Neural cell (in vitro differentiated cells): Measurements from ENCODE around the gene ADCY1. TPM values are rescaled to one million over a fixed set of nuclear protein-coding genes. Genes with fewer than 3 reads are reported as not detected.
"Not testable (repeated sequence)": the region's sequence is repeated elsewhere in the genome, so short reads cannot be mapped to it uniquely, and the experiment has no call there.

Experiments
- H2AFZ ChIP-seq: fragments of 200-600, 300-800 bp; sonication (generic), shearing (Covaris generic); 2 replicates; pipeline ENCODE4 v1.6.0; 2014; ENCODE audit warnings: low read depth, mild to moderate bottlenecking, antibody characterized with exemption, low read length, moderate library complexity
- H3F3A ChIP-seq: fragments of 200-600 bp; shearing (Covaris generic); 2 replicates; pipeline ENCODE4 v1.6.1; 2016; ENCODE audit warnings: mild to moderate bottlenecking, moderate library complexity, mixed read lengths, antibody characterized with exemption, low read length; ENCODE audit not compliant: insufficient read depth, poor library complexity, severe bottlenecking
- H3K27ac ChIP-seq: fragments of 200-600, 300-800 bp; sonication (generic), shearing (Covaris generic); 2 replicates; pipeline ENCODE4 v1.5.1; 2014; ENCODE audit warnings: mild to moderate bottlenecking, low read length, moderate library complexity
- H3K27me3 ChIP-seq: fragments of 300-800, 200-600 bp; sonication (generic), shearing (Covaris generic); 2 replicates; pipeline ENCODE4 v1.6.0; 2014; ENCODE audit warnings: mild to moderate bottlenecking, low read depth, low read length, moderate library complexity; ENCODE audit not compliant: insufficient read depth
- H3K36me3 ChIP-seq: fragments of 300-800, 200-600 bp; sonication (generic), shearing (Covaris generic); 2 replicates; pipeline ENCODE4 v1.5.1; 2014; ENCODE audit warnings: mild to moderate bottlenecking, antibody characterized with exemption, low read length, moderate library complexity; ENCODE audit not compliant: insufficient read depth
- H3K4me2 ChIP-seq: fragments of 300-800, 200-600 bp; sonication (generic), shearing (Covaris generic); 2 replicates; pipeline ENCODE4 v1.6.0; 2014; ENCODE audit warnings: mild to moderate bottlenecking, low read length
- H3K4me3 ChIP-seq: fragments of 300-800, 200-600 bp; sonication (generic), shearing (Covaris generic); 2 replicates; pipeline ENCODE4 v1.5.1; 2014; ENCODE audit warnings: mild to moderate bottlenecking, low read length, moderate library complexity
- H3K79me2 ChIP-seq: fragments of 200-600 bp; shearing (Covaris generic); replicated peaks from 2 replicates; pipeline ENCODE4 v1.6.0; 2014; ENCODE audit warnings: mild to moderate bottlenecking, low read length, moderate library complexity; ENCODE audit not compliant: insufficient read depth
- H3K9ac ChIP-seq: fragments of 300-800, 200-600 bp; sonication (generic), shearing (Covaris generic); 2 replicates; pipeline ENCODE4 v1.6.1; 2016; ENCODE audit warnings: mild to moderate bottlenecking, low read length, mixed read lengths
- H3K9me2 ChIP-seq: fragments of 200-600 bp; shearing (Covaris generic); 2 replicates; pipeline ENCODE4 v1.6.1; 2016; ENCODE audit warnings: mild to moderate bottlenecking, low read length, mixed read lengths; ENCODE audit not compliant: insufficient read depth
- H3K9me3 ChIP-seq: fragments of 200-600, 300-800 bp; sonication (generic), shearing (Covaris generic); 2 replicates; pipeline ENCODE4 v1.6.1; 2016; ENCODE audit warnings: mild to moderate bottlenecking, mixed run types, low read length, moderate library complexity, mixed read lengths
- H4K20me1 ChIP-seq: fragments of 200-600 bp; shearing (Covaris generic); 2 replicates; pipeline ENCODE4 v1.6.1; 2016; ENCODE audit warnings: mild to moderate bottlenecking, mixed run types; ENCODE audit not compliant: insufficient read depth
- EP300 ChIP-seq: fragments of 450-650 bp; conservative IDR thresholded peaks from 2 replicates; pipeline ENCODE4 v1.6.1; 2014; ENCODE audit warnings: antibody characterized with exemption, mild to moderate bottlenecking, moderate library complexity; ENCODE audit not compliant: poor library complexity, severe bottlenecking
- MXI1 ChIP-seq: fragments of 450-650 bp; conservative IDR thresholded peaks from 2 replicates; pipeline ENCODE4 v1.6.1; 2014; ENCODE audit warnings: antibody characterized with exemption, mild to moderate bottlenecking; ENCODE audit not compliant: poor library complexity, severe bottlenecking
- POLR2AphosphoS5 ChIP-seq: IDR thresholded peaks from 2 replicates; pipeline ENCODE4 v1.6.1; 2012
- RAD21 ChIP-seq: fragments of 450-650 bp; conservative IDR thresholded peaks from 2 replicates; pipeline ENCODE4 v1.6.1; 2014; ENCODE audit warnings: antibody characterized with exemption, mild to moderate bottlenecking, moderate library complexity
- SMC3 ChIP-seq: fragments of 450-650 bp; conservative IDR thresholded peaks from 2 replicates; pipeline ENCODE4 v1.6.1; 2014; ENCODE audit warnings: antibody characterized with exemption, mild to moderate bottlenecking, moderate library complexity; ENCODE audit not compliant: poor library complexity
- TAF1 ChIP-seq: IDR thresholded peaks from 2 replicates; pipeline ENCODE4 v1.6.1; 2012; ENCODE audit warnings: low read depth
- polyA plus RNA-seq: library from polyadenylated mRNA; depleted of rRNA; stranded (reverse); fragments of >200 nt; gene quantifications from 2 replicates; pipeline ENCODE4 v1.2.3, GENCODE V29; 2014
- TF ChIP-seq, protein P1 (sequence below): fragments of 450-650 bp; IDR thresholded peaks from 2 replicates; pipeline ENCODE4 v1.5.1; 2014; ENCODE audit warnings: antibody characterized with exemption, mild to moderate bottlenecking, moderate library complexity; ENCODE audit not compliant: poor library complexity, severe bottlenecking
- TF ChIP-seq, protein P2 (sequence below): IDR thresholded peaks from 2 replicates; pipeline ENCODE4 v1.6.1; 2012; ENCODE audit warnings: borderline replicate concordance

Gene ADCY1
- polyA plus RNA-seq, 1 donor from 2014 or later = 14.8 TPM

DNA sequence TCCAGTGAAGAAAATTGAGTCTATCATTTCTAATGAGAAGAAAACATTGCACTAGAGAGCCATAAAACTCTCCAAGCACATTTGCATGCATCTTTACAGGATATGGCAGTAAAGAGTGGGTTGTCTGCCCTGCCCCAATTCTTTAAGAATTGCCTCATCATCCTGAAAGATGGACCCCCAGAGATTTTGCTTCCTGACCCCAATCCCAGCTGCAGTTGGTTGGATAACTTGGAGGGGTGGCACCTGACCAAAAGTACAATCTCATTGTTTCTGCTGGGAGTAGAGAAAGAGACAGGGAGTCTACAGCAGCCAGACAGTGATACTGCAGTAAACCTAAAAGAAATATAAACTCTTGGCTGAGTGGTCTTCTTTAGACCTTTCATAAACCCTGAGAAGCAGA, 49.1 kb upstream of the ADCY1 start:
- no peaks in the 10 kb centered on the region for H3K79me2 ChIP-seq
- H3K4me2 ChIP-seq = no peak overlapping the region
- H3F3A ChIP-seq = no peaks in the 10 kb centered on the region
- no peak overlapping the region for H2AFZ ChIP-seq
- no peaks in the 10 kb centered on the region for H4K20me1 ChIP-seq
- H3K4me3 ChIP-seq = no peak overlapping the region
- H3K36me3 ChIP-seq = no peaks in the 10 kb centered on the region
- no peaks in the 10 kb centered on the region for H3K27me3 ChIP-seq
- TF ChIP-seq MXI1 (no peak), EP300 (no peak), TAF1 (no peak), POLR2AphosphoS5 (no peak), RAD21 (no peak)
- TF ChIP-seq, protein P1, sequence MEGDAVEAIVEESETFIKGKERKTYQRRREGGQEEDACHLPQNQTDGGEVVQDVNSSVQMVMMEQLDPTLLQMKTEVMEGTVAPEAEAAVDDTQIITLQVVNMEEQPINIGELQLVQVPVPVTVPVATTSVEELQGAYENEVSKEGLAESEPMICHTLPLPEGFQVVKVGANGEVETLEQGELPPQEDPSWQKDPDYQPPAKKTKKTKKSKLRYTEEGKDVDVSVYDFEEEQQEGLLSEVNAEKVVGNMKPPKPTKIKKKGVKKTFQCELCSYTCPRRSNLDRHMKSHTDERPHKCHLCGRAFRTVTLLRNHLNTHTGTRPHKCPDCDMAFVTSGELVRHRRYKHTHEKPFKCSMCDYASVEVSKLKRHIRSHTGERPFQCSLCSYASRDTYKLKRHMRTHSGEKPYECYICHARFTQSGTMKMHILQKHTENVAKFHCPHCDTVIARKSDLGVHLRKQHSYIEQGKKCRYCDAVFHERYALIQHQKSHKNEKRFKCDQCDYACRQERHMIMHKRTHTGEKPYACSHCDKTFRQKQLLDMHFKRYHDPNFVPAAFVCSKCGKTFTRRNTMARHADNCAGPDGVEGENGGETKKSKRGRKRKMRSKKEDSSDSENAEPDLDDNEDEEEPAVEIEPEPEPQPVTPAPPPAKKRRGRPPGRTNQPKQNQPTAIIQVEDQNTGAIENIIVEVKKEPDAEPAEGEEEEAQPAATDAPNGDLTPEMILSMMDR = no peak
- H3K27ac ChIP-seq = no peak overlapping the region
- H3K9me3 ChIP-seq = no peaks in the 10 kb centered on the region
- no peaks in the 10 kb centered on the region for H3K9me2 ChIP-seq
- no peak overlapping the region for H3K9ac ChIP-seq

DNA sequence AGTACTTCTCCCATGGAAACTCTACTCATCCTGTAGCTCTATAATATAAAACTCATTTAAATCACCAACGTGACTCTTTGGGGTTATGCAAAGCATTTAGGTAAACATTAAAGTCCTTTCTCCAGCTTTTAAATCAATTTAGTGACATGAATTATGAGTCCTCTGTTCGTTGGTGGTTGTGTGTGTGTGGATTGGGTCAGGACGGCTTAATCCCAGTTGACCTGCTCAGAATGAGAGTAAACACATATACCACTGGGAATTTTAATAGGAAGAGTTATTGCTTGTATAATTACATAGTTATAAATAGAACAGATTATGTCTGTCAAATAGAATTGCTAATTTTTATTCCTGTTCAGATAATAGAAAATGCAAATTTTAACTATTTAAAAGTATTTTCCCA, 30.7 kb upstream of the ADCY1 start:
- H3K79me2 ChIP-seq = no peaks in the 10 kb centered on the region
- no peak overlapping the region for H3K9ac ChIP-seq
- no peak overlapping the region for H3K27ac ChIP-seq
- TF ChIP-seq RAD21 (no peak), TAF1 (no peak), EP300 (no peak), MXI1 (no peak), SMC3 (no peak)
- TF ChIP-seq, protein P2, sequence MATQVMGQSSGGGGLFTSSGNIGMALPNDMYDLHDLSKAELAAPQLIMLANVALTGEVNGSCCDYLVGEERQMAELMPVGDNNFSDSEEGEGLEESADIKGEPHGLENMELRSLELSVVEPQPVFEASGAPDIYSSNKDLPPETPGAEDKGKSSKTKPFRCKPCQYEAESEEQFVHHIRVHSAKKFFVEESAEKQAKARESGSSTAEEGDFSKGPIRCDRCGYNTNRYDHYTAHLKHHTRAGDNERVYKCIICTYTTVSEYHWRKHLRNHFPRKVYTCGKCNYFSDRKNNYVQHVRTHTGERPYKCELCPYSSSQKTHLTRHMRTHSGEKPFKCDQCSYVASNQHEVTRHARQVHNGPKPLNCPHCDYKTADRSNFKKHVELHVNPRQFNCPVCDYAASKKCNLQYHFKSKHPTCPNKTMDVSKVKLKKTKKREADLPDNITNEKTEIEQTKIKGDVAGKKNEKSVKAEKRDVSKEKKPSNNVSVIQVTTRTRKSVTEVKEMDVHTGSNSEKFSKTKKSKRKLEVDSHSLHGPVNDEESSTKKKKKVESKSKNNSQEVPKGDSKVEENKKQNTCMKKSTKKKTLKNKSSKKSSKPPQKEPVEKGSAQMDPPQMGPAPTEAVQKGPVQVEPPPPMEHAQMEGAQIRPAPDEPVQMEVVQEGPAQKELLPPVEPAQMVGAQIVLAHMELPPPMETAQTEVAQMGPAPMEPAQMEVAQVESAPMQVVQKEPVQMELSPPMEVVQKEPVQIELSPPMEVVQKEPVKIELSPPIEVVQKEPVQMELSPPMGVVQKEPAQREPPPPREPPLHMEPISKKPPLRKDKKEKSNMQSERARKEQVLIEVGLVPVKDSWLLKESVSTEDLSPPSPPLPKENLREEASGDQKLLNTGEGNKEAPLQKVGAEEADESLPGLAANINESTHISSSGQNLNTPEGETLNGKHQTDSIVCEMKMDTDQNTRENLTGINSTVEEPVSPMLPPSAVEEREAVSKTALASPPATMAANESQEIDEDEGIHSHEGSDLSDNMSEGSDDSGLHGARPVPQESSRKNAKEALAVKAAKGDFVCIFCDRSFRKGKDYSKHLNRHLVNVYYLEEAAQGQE = no peak
- TF ChIP-seq, protein P1 = no peak
- H3K4me3 ChIP-seq = no peak overlapping the region
- H3K9me3 ChIP-seq = peaks cover 12% of the 10 kb centered on the region
- H4K20me1 ChIP-seq = no peaks in the 10 kb centered on the region
- H3K4me2 ChIP-seq = no peak overlapping the region
- no peaks in the 10 kb centered on the region for H3K27me3 ChIP-seq
- no peaks in the 10 kb centered on the region for H3F3A ChIP-seq
- H3K9me2 ChIP-seq = no peaks in the 10 kb centered on the region
- H2AFZ ChIP-seq = no peak overlapping the region
- H3K36me3 ChIP-seq = no peaks in the 10 kb centered on the region

DNA sequence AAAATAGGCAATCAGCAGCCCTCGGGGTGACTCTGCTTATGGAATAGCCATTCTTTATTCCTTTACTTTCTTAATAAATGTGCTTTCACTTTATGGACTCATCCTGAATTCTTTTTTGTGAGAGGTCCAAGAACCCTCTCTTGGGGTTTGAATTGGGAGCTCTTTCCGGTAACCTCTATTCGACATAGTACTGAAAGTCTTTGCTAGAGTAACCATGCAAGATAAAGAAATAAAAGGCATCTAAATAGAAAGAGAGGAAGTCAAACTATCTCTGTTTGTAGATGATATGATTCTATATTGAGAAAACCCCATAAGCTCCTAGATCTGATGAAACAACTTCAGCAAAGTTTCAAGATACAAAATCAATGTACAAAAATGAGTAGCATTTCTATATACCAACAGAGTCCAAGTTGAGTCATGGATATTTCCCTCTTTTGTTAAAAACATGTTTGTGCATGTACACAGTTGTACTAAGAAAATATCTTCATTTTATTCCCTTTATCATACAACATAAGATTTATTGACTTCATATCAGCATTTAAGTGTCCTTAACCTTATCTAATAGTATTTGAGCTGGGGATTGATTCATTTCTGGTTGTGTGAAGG, 29.0 kb upstream of the ADCY1 start:
- not testable (repeated sequence) for H4K20me1 ChIP-seq, H3K4me3 ChIP-seq, H3K9me2 ChIP-seq, H3K36me3 ChIP-seq, H3K9ac ChIP-seq, H3K4me2 ChIP-seq, H3K79me2 ChIP-seq, H3K27ac ChIP-seq, H3K27me3 ChIP-seq, H3K9me3 ChIP-seq, H2AFZ ChIP-seq, H3F3A ChIP-seq

DNA sequence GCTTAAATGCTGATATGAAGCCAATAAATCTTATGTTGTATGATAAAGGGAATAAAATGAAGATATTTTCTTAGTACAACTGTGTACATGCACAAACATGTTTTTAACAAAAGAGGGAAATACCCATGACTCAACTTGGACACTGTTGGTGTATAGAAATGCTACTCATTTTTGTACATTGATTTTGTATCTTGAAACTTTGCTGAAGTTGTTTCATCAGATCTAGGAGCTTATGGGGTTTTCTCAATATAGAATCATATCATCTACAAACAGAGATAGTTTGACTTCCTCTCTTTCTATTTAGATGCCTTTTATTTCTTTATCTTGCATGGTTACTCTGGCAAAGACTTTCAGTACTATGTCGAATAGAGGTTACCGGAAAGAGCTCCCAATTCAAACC, 25.3 kb upstream of the ADCY1 start:
- not testable (repeated sequence) for H4K20me1 ChIP-seq, H3K79me2 ChIP-seq, H3K27ac ChIP-seq, H2AFZ ChIP-seq, H3K27me3 ChIP-seq, H3K9me3 ChIP-seq, H3K4me3 ChIP-seq, H3F3A ChIP-seq, H3K9me2 ChIP-seq, H3K4me2 ChIP-seq, H3K9ac ChIP-seq, H3K36me3 ChIP-seq
